Spleen (tissue), 11 donors: ENCODE data around the gene VTCN1. TPM values are rescaled to one million over a fixed set of nuclear protein-coding genes. Genes with fewer than 3 reads are reported as not detected.

Experiments used
- DNase-seq: peaks from one replicate; pipeline ENCODE4 v3.0.0-alpha.2; 2020
- H3K27ac ChIP-seq, 8 donors: fragments of 200-600 bp; sonication (generic) in 7 of 8; 1 replicate in 4 of 8; 2 replicates in 4 of 8; pipeline versions ENCODE4 v1.5.0 to v1.8.0; 2016 to 2021; ENCODE audit warnings: inconsistent platforms in 4 of 8, mild to moderate bottlenecking in 4 of 8, moderate library complexity in 1 of 8
- H3K27me3 ChIP-seq, 7 donors: fragments of 200-600 bp; sonication (generic) in 6 of 7; replicated peaks in 1 of 7; 1 replicate in 4 of 7; 2 replicates in 3 of 7; pipeline versions ENCODE4 v1.5.0 to v1.8.0; 2016 to 2021; ENCODE audit warnings: inconsistent platforms in 3 of 7, mild to moderate bottlenecking in 1 of 7
- H3K36me3 ChIP-seq, 6 donors: fragments of 200-600 bp; sonication (generic) in 5 of 6; 1 replicate in 4 of 6; 2 replicates in 2 of 6; pipeline versions ENCODE4 v1.5.0 to v1.8.0; 2016 to 2021; ENCODE audit warnings: inconsistent platforms in 2 of 6
- H3K4me1 ChIP-seq, 6 donors: fragments of 200-600 bp; sonication (generic) in 5 of 6; 1 replicate in 3 of 6; 2 replicates in 3 of 6; pipeline versions ENCODE4 v1.5.0 to v1.8.0; 2016 to 2021; ENCODE audit warnings: inconsistent platforms in 3 of 6
- H3K4me3 ChIP-seq, 8 donors: fragments of 200-600 bp; sonication (generic) in 7 of 8; 1 replicate in 4 of 8; 2 replicates in 4 of 8; pipeline versions ENCODE4 v1.5.0 to v1.8.0; 2016 to 2021; ENCODE audit warnings: inconsistent platforms in 4 of 8, mild to moderate bottlenecking in 4 of 8, moderate library complexity in 2 of 8
- H3K9me3 ChIP-seq, 8 donors: fragments of 200-600 bp; sonication (generic) in 7 of 8; 1 replicate in 4 of 8; 2 replicates in 4 of 8; pipeline versions ENCODE4 v1.5.0 to v1.8.0; 2016 to 2021; ENCODE audit warnings: inconsistent platforms in 4 of 8
- CTCF ChIP-seq, 11 experiments: fragments of 200-600 bp in 7 of 11; fragments of 450-650 bp in 4 of 11; sonication (generic) in 4 of 11; IDR thresholded peaks in 8 of 11; conservative IDR thresholded peaks in 3 of 11; 1 replicate in 7 of 11; 2 replicates in 4 of 11; pipeline versions ENCODE4 v1.4.0 to v1.8.0; 2016 to 2021; ENCODE audit warnings: antibody characterized with exemption in 11 of 11, inconsistent platforms in 4 of 11, mild to moderate bottlenecking in 1 of 11
- POLR2A ChIP-seq, 3 donors: fragments of 450-650 bp; IDR thresholded peaks; one replicate each; pipeline ENCODE4 v1.5.1; 2017; ENCODE audit warnings: antibody characterized with exemption in 3 of 3, mild to moderate bottlenecking in 1 of 3
- POLR2AphosphoS5 ChIP-seq, 3 donors: sonication (generic); formaldehyde crosslinking; IDR thresholded peaks; one replicate each; pipeline ENCODE4 v1.5.1; 2017; ENCODE audit warnings: antibody characterized with exemption in 3 of 3
- WGBS, 5 donors: extraction: QIAGEN DNeasy Blood & Tissue Kit in 3 of 5; methylation state at CpG; one replicate each; pipeline versions ENCODE4 v1.1.5 to v1.1.7; 2013 to 2018; 5-methylcytosine and 5-hydroxymethylcytosine counted together
- intact Hi-C: fragments of 100-400 bp; cut with DNase I; formaldehyde crosslinking; loops from one replicate; pipeline ENCODE4 v1.15.0; 2023; ENCODE audit warnings: low total_unique reads
- polyA plus RNA-seq, 3 donors: library from polyadenylated mRNA; stranded (reverse); fragments of 200-250 nt; gene quantifications; one replicate each; pipeline ENCODE4 v1.2.1, GENCODE V29; 2013
- total RNA-seq, 7 donors: library from RNA; depleted of rRNA in 3 of 7; stranded (reverse); fragments of >200 nt in 3 of 7; fragmentation: NEBNext Ultra II Directional in 4 of 7; extraction: Animal tissue kit (Norgen Biotek cat#: 25700) in 4 of 7; gene quantifications; one replicate each; pipeline versions ENCODE4 v1.1.0 to v1.2.1, GENCODE V29; 2016 to 2021
- donor health status: healthy with polysubstance abuse.
- donor health status: DM: no; HTN: no; CAD: no; lungs with moderate emphysema.
- donor health status: DM: no; HTN: no; CAD: no.
- donor health status: Bipolar disorder and iron deficiency.
- donor health status: healthy.
- donor health status: DM: no; HTN: no; CAD: no.
- donor health status: DM: yes; HTN: yes; CAD: no.

Gene VTCN1
- total and polyA plus RNA-seq, 10 donors: not detected

GRCh38 chr1:117112047-117112717, 98.5 kb downstream of the VTCN1 start:
- DNase-seq: no peak
- H3K27ac ChIP-seq: no peak overlapping the region
- no peak overlapping the region for H3K4me3 ChIP-seq
- no peaks in the 10 kb centered on the region for H3K27me3 ChIP-seq
- peaks cover 0 to 2% (median 0%) of the 10 kb centered on the region in 6 donors for H3K36me3 ChIP-seq
- TF ChIP-seq POLR2A (IDR thresholded peaks at IDR 0.05) (no peak), POLR2AphosphoS5 (IDR thresholded peaks at IDR 0.05) (no peak), CTCF (IDR thresholded peaks at IDR 0.05 in 8 of 11, conservative IDR thresholded peaks at IDR 0.05 in 3 of 11) (no peak)
- intact Hi-C loops: no loop called here
- no peaks in the 10 kb centered on the region for H3K9me3 ChIP-seq
- no peaks in the 10 kb centered on the region for H3K4me1 ChIP-seq
- 90 to 95% (median 95%) methylated on average over 7 of the region's 7 CpGs for WGBS, 5 donors

- Histone ChIP-seq H3K36me3 (peaks cover 0 to 14% (median 0%) of the 10 kb centered on the region in 6 donors), H3K27ac (no peak overlapping the region), H3K4me3 (no peak overlapping the region), H3K9me3 (no peaks in the 10 kb centered on the region), H3K4me1 (no peaks in the 10 kb centered on the region), H3K27me3 (no peaks in the 10 kb centered on the region)
- intact Hi-C loops: no loop called here
- 81 to 98% (median 85%) methylated on average over 2 of the region's 2 CpGs for WGBS, 5 donors
- DNase-seq: no peak
- TF ChIP-seq POLR2A (IDR thresholded peaks at IDR 0.05): no peak
- TF ChIP-seq CTCF (IDR thresholded peaks at IDR 0.05 in 8 of 11, conservative IDR thresholded peaks at IDR 0.05 in 3 of 11): no peak
- no peak for TF ChIP-seq POLR2AphosphoS5 (IDR thresholded peaks at IDR 0.05)
These were observed 100.0 kb downstream of the VTCN1 start for GRCh38 chr1:117110774-117111173.

- no peak overlapping the region for H3K27ac ChIP-seq
- peaks cover 0 to 48% (median 9%) of the 10 kb centered on the region in 6 donors for H3K36me3 ChIP-seq
- DNase-seq: no peak
- no peaks in the 10 kb centered on the region for H3K27me3 ChIP-seq
- no peaks in the 10 kb centered on the region for H3K4me1 ChIP-seq
- intact Hi-C loops: no loop called here
- no peak overlapping the region for H3K4me3 ChIP-seq
- WGBS, 5 donors: 93 to 98% (median 94%) methylated on average over 2 of the region's 2 CpGs
- TF ChIP-seq CTCF (IDR thresholded peaks at IDR 0.05 in 8 of 11, conservative IDR thresholded peaks at IDR 0.05 in 3 of 11) (no peak), POLR2A (IDR thresholded peaks at IDR 0.05) (no peak), POLR2AphosphoS5 (IDR thresholded peaks at IDR 0.05) (no peak)
- H3K9me3 ChIP-seq: no peaks in the 10 kb centered on the region
These were observed 103.4 kb downstream of the VTCN1 start for GRCh38 chr1:117107364-117107763.

GRCh38 chr1:117106478-117106877, 104.2 kb downstream of the VTCN1 start:
- peaks cover 0 to 57% (median 16%) of the 10 kb centered on the region in 6 donors for H3K36me3 ChIP-seq
- TF ChIP-seq CTCF (IDR thresholded peaks at IDR 0.05 in 8 of 11, conservative IDR thresholded peaks at IDR 0.05 in 3 of 11) (no peak), POLR2A (IDR thresholded peaks at IDR 0.05) (no peak), POLR2AphosphoS5 (IDR thresholded peaks at IDR 0.05) (no peak)
- DNase-seq: no peak
- H3K9me3 ChIP-seq: no peaks in the 10 kb centered on the region
- intact Hi-C loops: no loop called here
- H3K4me1 ChIP-seq: no peaks in the 10 kb centered on the region
- no peak overlapping the region for H3K4me3 ChIP-seq
- H3K27me3 ChIP-seq: no peaks in the 10 kb centered on the region
- H3K27ac ChIP-seq: no peak overlapping the region
- 87 to 95% (median 88%) methylated on average over 2 of the region's 2 CpGs for WGBS, 5 donors
